ENCODE data around the gene CNTNAP2.
"Not testable (repeated sequence)": the region's sequence is repeated elsewhere in the genome, so short reads cannot be mapped to it uniquely, and the experiment has no call there.

The CNTNAP2 gene

GRCh38 chr7:147033641-147034040 is 917.0 kb downstream of the CNTNAP2 start:
- DNase-seq, result no peak

GRCh38 chr7:147041438-147041837 is 924.8 kb downstream of the CNTNAP2 start:
- no peak for DNase-seq

- DNase-seq, result no peak
Observed at GRCh38 chr7:147044941-147045340, 928.3 kb downstream of the CNTNAP2 start.

- DNase-seq, result no peak
Observed at GRCh38 chr7:147047696-147048095, 931.1 kb downstream of the CNTNAP2 start.

GRCh38 chr7:147048864-147049263 is 932.3 kb downstream of the CNTNAP2 start:
- no peak for DNase-seq

GRCh38 chr7:147052818-147053217 is 936.2 kb downstream of the CNTNAP2 start:
- DNase-seq, result peak in 1 of 3 experiments; percentile 14

GRCh38 chr7:147053746-147054145 is 937.1 kb downstream of the CNTNAP2 start:
- no peak for DNase-seq

GRCh38 chr7:147060070-147060469 is 943.5 kb downstream of the CNTNAP2 start:
- no peak for DNase-seq

GRCh38 chr7:147062897-147063296 is 946.3 kb downstream of the CNTNAP2 start:
- no peak for DNase-seq

- DNase-seq, result no peak
Observed at GRCh38 chr7:147068842-147069241, 952.2 kb downstream of the CNTNAP2 start.

- DNase-seq, result no peak
Observed at GRCh38 chr7:147069771-147070170, 953.2 kb downstream of the CNTNAP2 start.

- DNase-seq, result no peak
Observed at GRCh38 chr7:147070886-147071285, 954.3 kb downstream of the CNTNAP2 start.

- no peak for DNase-seq
Observed at GRCh38 chr7:147071536-147071935, 954.9 kb downstream of the CNTNAP2 start.

- DNase-seq, result no peak
Observed at GRCh38 chr7:147078312-147078711, 961.7 kb downstream of the CNTNAP2 start.

GRCh38 chr7:147079083-147079482 is 962.5 kb downstream of the CNTNAP2 start:
- DNase-seq, result no peak

- peak in 2 of 3 experiments; percentile 43 to 92 for DNase-seq
Observed at GRCh38 chr7:147079921-147080420, 963.4 kb downstream of the CNTNAP2 start.

GRCh38 chr7:147081117-147081516 is 964.5 kb downstream of the CNTNAP2 start:
- DNase-seq, result no peak

GRCh38 chr7:147089051-147089461 is 972.5 kb downstream of the CNTNAP2 start:
- DNase-seq, result peak in 1 of 3 experiments; percentile 45

- no peak for DNase-seq
Observed at GRCh38 chr7:147089608-147090007, 973.0 kb downstream of the CNTNAP2 start.

GRCh38 chr7:147096629-147097028 is 980.0 kb downstream of the CNTNAP2 start:
- DNase-seq, result no peak

GRCh38 chr7:147103224-147103623 is 986.6 kb downstream of the CNTNAP2 start:
- DNase-seq, result no peak

- DNase-seq, result no peak
Observed at GRCh38 chr7:147106746-147107145, 990.1 kb downstream of the CNTNAP2 start.

- not testable (repeated sequence) for DNase-seq
Observed at GRCh38 chr7:147114525-147114924, 997.9 kb downstream of the CNTNAP2 start.

GRCh38 chr7:147136352-147136751 is 1019.8 kb downstream of the CNTNAP2 start:
- no peak for DNase-seq

GRCh38 chr7:147145194-147145593 is 1028.6 kb downstream of the CNTNAP2 start:
- DNase-seq, result no peak

- DNase-seq, result no peak
Observed at GRCh38 chr7:147146169-147146568, 1029.6 kb downstream of the CNTNAP2 start.
